HepG2 (cell line): Measurements from ENCODE around the gene TMEM184B. TPM values are rescaled to one million over a fixed set of nuclear protein-coding genes. Genes with fewer than 3 reads are reported as not detected.

Experiments
- AGO2 ChIP-seq: fragments of 200-400 bp; formaldehyde crosslinking; optimal IDR thresholded peaks from 2 replicates; pipeline ENCODE3; 2017; ENCODE audit warnings: mild to moderate bottlenecking, low read depth, low read length, moderate library complexity
- ARNT2 ChIP-seq: sonication (generic); formaldehyde crosslinking; IDR thresholded peaks from 2 replicates; pipeline ENCODE4 v1.8.0; 2022; ENCODE audit warnings: mild to moderate bottlenecking, low read depth, missing genetic modification reagents, moderate library complexity
- CREM ChIP-seq, 2 experiments: sonication (generic) in 1 of 2; formaldehyde crosslinking in 1 of 2; IDR thresholded peaks; 2 replicates each; pipeline versions ENCODE4 v1.4.0 to v1.6.1; 2016 to 2020; ENCODE audit warnings: antibody characterized with exemption in 1 of 2, mild to moderate bottlenecking in 1 of 2, missing genetic modification reagents in 1 of 2
- ELF1 ChIP-seq: sonication (generic); formaldehyde crosslinking; IDR thresholded peaks from 2 replicates; pipeline ENCODE4 v1.4.0; 2020; ENCODE audit warnings: missing genetic modification reagents
- EP300 ChIP-seq, 3 experiments: sonication (generic) in 1 of 3; formaldehyde crosslinking in 1 of 3; IDR thresholded peaks; 2 replicates each; pipeline versions ENCODE4 v1.5.1 to v1.6.1; 2011 to 2020; ENCODE audit warnings: low read depth in 2 of 3, low read length in 2 of 3, borderline replicate concordance in 1 of 3, improper control_type of control experiment in 1 of 3, mild to moderate bottlenecking in 1 of 3, missing genetic modification reagents in 1 of 3, moderate library complexity in 1 of 3
- ETV5 ChIP-seq: IDR thresholded peaks from 2 replicates; pipeline ENCODE4 v1.6.1; 2018; ENCODE audit warnings: missing biosample characterization, missing genetic modification reagents, inconsistent platforms, borderline replicate concordance
- HCFC1 ChIP-seq: fragments of 150-350 bp; IDR thresholded peaks from 2 replicates; pipeline ENCODE4 v1.6.1; 2014; ENCODE audit warnings: low read depth, low read length
- HNF1A ChIP-seq, 2 experiments: sonication (generic) in 1 of 2; formaldehyde crosslinking in 1 of 2; IDR thresholded peaks; 2 replicates each; pipeline versions ENCODE4 v1.4.0 to v1.6.1; 2016 to 2020; ENCODE audit warnings: borderline replicate concordance in 1 of 2, low read depth in 1 of 2, mild to moderate bottlenecking in 1 of 2, missing genetic modification reagents in 1 of 2
- HNRNPL ChIP-seq: fragments of 200-400 bp; formaldehyde crosslinking; IDR thresholded peaks from 2 replicates; pipeline ENCODE4 v1.6.1; 2017; ENCODE audit warnings: mild to moderate bottlenecking, low read depth, low read length
- MAFF ChIP-seq: IDR thresholded peaks from 2 replicates; pipeline ENCODE4 v1.6.1; 2011; ENCODE audit warnings: low read depth, low read length, improper control_type of control experiment
- NFYB ChIP-seq: sonication (generic); formaldehyde crosslinking; IDR thresholded peaks from 2 replicates; pipeline ENCODE4 v1.4.0; 2020; ENCODE audit warnings: missing genetic modification reagents
- NONO ChIP-seq, 2 experiments: fragments of 450-650 bp in 1 of 2; sonication (generic) in 1 of 2; formaldehyde crosslinking in 1 of 2; IDR thresholded peaks in 1 of 2; conservative IDR thresholded peaks in 1 of 2; 2 replicates each; pipeline versions ENCODE4 v1.6.1 to v1.8.0; 2017 to 2022; ENCODE audit warnings: mild to moderate bottlenecking in 1 of 2, missing genetic modification reagents in 1 of 2, moderate library complexity in 1 of 2
- RARG ChIP-seq: sonication (generic); formaldehyde crosslinking; IDR thresholded peaks from 2 replicates; pipeline ENCODE4 v1.4.0; 2020; ENCODE audit warnings: low read depth, mild to moderate bottlenecking, missing genetic modification reagents
- RFXANK ChIP-seq: IDR thresholded peaks from 2 replicates; pipeline ENCODE4 v1.6.1; 2016
- SALL1 ChIP-seq: sonication (generic); formaldehyde crosslinking; IDR thresholded peaks from 2 replicates; pipeline ENCODE4 v1.8.0; 2022; ENCODE audit warnings: mild to moderate bottlenecking, missing genetic modification reagents
- SNAPC5 ChIP-seq: sonication (generic); formaldehyde crosslinking; IDR thresholded peaks from 2 replicates; pipeline ENCODE4 v1.8.1; 2023; ENCODE audit warnings: mild to moderate bottlenecking, missing genetic modification reagents, borderline replicate concordance
- SP5 ChIP-seq: IDR thresholded peaks from 2 replicates; pipeline ENCODE4 v1.6.1; 2016; ENCODE audit warnings: low read depth, borderline replicate concordance
- TAF1 ChIP-seq: sonication (generic); formaldehyde crosslinking; IDR thresholded peaks from 2 replicates; pipeline ENCODE4 v1.4.0; 2020; ENCODE audit warnings: missing genetic modification reagents
- TP53 ChIP-seq: sonication (generic); formaldehyde crosslinking; conservative IDR thresholded peaks from 2 replicates; pipeline ENCODE4 v1.4.0; 2020; ENCODE audit warnings: missing genetic modification reagents
- TRIM24 ChIP-seq: sonication (generic); formaldehyde crosslinking; IDR thresholded peaks from 2 replicates; pipeline ENCODE4 v1.8.0; 2022; ENCODE audit warnings: mild to moderate bottlenecking, missing genetic modification reagents
- ZBTB7B ChIP-seq: sonication (generic); formaldehyde crosslinking; IDR thresholded peaks from 2 replicates; pipeline ENCODE4 v1.4.0; 2020; ENCODE audit warnings: missing genetic modification reagents
- ZFY ChIP-seq: sonication (generic); formaldehyde crosslinking; IDR thresholded peaks from 2 replicates; pipeline ENCODE4 v1.4.0; 2020; ENCODE audit warnings: missing genetic modification reagents
- ZNF44 ChIP-seq: sonication (generic); formaldehyde crosslinking; IDR thresholded peaks from 2 replicates; pipeline ENCODE4 v1.5.1; 2020; ENCODE audit warnings: mild to moderate bottlenecking, missing genetic modification reagents
- ZNF496 ChIP-seq: sonication (generic); formaldehyde crosslinking; IDR thresholded peaks from 2 replicates; pipeline ENCODE4 v1.8.1; 2023; ENCODE audit warnings: mild to moderate bottlenecking, moderate library complexity, missing genetic modification reagents; ENCODE audit not compliant: insufficient replicate concordance
- ZNF772 ChIP-seq: sonication (generic); formaldehyde crosslinking; IDR thresholded peaks from 2 replicates; pipeline ENCODE4 v1.5.0; 2020; ENCODE audit warnings: mild to moderate bottlenecking, missing genetic modification reagents
- polyA plus RNA-seq, 8 experiments: library from polyadenylated mRNA; depleted of rRNA in 3 of 8; stranded (reverse) in 7 of 8; unstranded in 1 of 8; fragments of >200 nt; fragmentation: Illumina TruSeq in 4 of 8; extraction: Trizol in 4 of 8; gene quantifications; 2 replicates each; pipeline versions ENCODE4 v1.2.1 to v1.2.3, GENCODE V29; 2011 to 2016; ENCODE audit warnings: low read depth in 4 of 8, missing spikeins in 1 of 8, mixed read lengths in 1 of 8; ENCODE audit not compliant: insufficient read depth in 1 of 8
- total RNA-seq, 5 experiments: library from RNA; depleted of rRNA; stranded (reverse); fragments of >200 nt; fragmentation: Illumina TruSeq; extraction: Trizol; gene quantifications; 2 replicates each; pipeline ENCODE4 v1.2.3, GENCODE V29; 2016; ENCODE audit warnings: low read depth in 1 of 5

The TMEM184B gene
- total and polyA plus RNA-seq, 2 of the 13 experiments (the other 11 are each of a cell fraction or from before 2014, with no cell fraction given), result 15.9 to 16.0 TPM

DNA sequence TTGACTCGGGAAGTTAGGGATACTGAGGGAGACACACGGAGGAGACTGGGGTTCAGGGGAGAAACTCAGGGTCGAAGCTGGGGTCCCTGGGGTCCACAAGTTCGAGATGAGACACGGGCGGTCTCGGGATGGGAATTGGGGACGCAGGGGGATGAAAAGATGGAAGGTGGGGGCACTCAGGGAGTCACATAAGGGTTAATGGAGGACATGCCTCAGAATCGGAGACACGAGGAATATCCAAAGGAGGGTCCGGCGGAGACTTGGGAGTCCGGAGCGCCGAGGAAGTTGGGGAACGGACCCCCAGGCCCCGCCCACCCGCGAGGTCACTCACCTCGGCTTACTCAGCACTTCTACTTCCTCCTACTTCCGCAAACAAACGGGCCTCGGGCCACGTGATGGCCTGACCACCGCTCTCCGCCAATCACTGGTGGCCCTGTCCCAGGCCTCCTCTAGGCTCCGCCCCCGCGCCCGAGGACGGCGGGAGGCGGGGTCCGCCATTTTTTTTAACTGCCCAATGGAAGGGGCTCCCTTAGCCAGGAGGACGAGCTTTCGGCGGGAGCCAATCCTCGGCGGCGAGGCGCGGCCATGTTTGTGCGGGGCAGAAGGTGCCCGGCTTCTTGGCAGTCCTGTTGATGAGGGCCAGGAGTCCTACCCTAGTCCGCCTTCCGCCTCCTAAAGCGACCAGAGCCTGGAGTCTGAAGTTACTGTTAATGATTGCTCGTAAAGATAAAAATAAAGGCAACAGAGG, 91.2 kb downstream of the TMEM184B start, which contains the start of gene PLA2G6 (continued):
- TF ChIP-seq SNAPC5 (CRISPR knock-in tag) (no peak), ZBTB7B (CRISPR knock-in tag) (0 out of 2 replicates have a peak, but pooled peaks have one; percentile 58), ARNT2 (CRISPR knock-in tag) (0 out of 2 replicates have a peak, but pooled peaks have one; percentile 28), HCFC1 (peak; percentile 62; the same call in 1 of the 2 replicates), TRIM24 (no peak), RFXANK (CRISPR knock-in tag) (0 out of 2 replicates have a peak, but pooled peaks have one; percentile 41), EP300 (IDR thresholded peaks at IDR 0.05; ENCODE audit: low read depth in 2 of 2, low read length in 2 of 2) (peak in 1 of 2 experiments; percentile 38; a peak in 1 of 4 replicates), EP300 (CRISPR knock-in tag; IDR thresholded peaks at IDR 0.05; ENCODE audit: borderline replicate concordance) (no peak), ZNF772 (CRISPR knock-in tag) (peak; percentile 65; the same call in 1 of the 2 replicates), NFYB (CRISPR knock-in tag) (peak; percentile 86), ETV5 (CRISPR knock-in tag) (peak; percentile 22; the same call in 1 of the 2 replicates), CREM (IDR thresholded peaks at IDR 0.05) (peak; percentile 63), CREM (CRISPR knock-in tag; IDR thresholded peaks at IDR 0.05) (no peak), SP5 (CRISPR knock-in tag) (0 out of 2 replicates have a peak, but pooled peaks have one; percentile 22), ZFY (CRISPR knock-in tag) (peak; percentile 52), TAF1 (peak; percentile 45; the same call in 1 of the 2 replicates), ZNF44 (CRISPR knock-in tag) (no peak), MAFF (peak; percentile 80), RARG (CRISPR knock-in tag) (no peak), ZNF496 (no peak), HNRNPL (no peak), HNF1A (IDR thresholded peaks at IDR 0.05; ENCODE audit: low read depth) (no peak), HNF1A (CRISPR knock-in tag; IDR thresholded peaks at IDR 0.05; ENCODE audit: borderline replicate concordance) (no peak), SALL1 (CRISPR knock-in tag) (peak; percentile 61; the same call in 1 of the 2 replicates), AGO2 (peak; percentile 41), NONO (IDR thresholded peaks at IDR 0.05) (no peak), NONO (CRISPR knock-in tag; conservative IDR thresholded peaks at IDR 0.05) (no peak; the same call in 1 of the 2 replicates), ELF1 (CRISPR knock-in tag) (peak; percentile 97), TP53 (CRISPR knock-in tag) (0 out of 2 replicates have a peak, but pooled peaks have one; percentile 29)
